Activated CD8-positive, alpha-beta T cell treated with anti-CD3 and anti-CD28 coated beads, Interleukin-2, amount 10 ng/mL, durations not matched to agents 7 days and 5 days (primary cell): Measurements from ENCODE around the gene EXOSC10. TPM values are rescaled to one million over a fixed set of nuclear protein-coding genes. Genes with fewer than 3 reads are reported as not detected.

Source experiments
- ATAC-seq: fragments of 150-1000 bp; cut with Tn5 transposase; one replicate; pipeline ENCODE4 v1.10.0; 2021; ENCODE audit warnings: moderate library complexity
- CTCF ChIA-PET: fragments of 350-600 bp; sonication (Branson Sonifier 250); formaldehyde crosslinking; loops from one replicate; lab custom pipeline; 2021; ENCODE audit warnings: antibody characterized with exemption; lab: Charles Lee
- POLR2A ChIA-PET: fragments of 350-600 bp; sonication (Branson Sonifier 250); formaldehyde crosslinking; loops from one replicate; lab custom pipeline; 2021; ENCODE audit warnings: antibody characterized with exemption; lab: Charles Lee
- DNase-seq: peaks from one replicate; pipeline ENCODE4 v3.0.0-alpha.2; 2020
- H3K27ac Mint-ChIP-seq: one replicate; pipeline ENCODE4 v1.8.0; 2021; ENCODE audit warnings: mild to moderate bottlenecking, mixed read lengths
- H3K27me3 Mint-ChIP-seq: one replicate; pipeline ENCODE4 v1.8.0; 2021; ENCODE audit warnings: low read depth, mixed read lengths
- H3K36me3 Mint-ChIP-seq: one replicate; pipeline ENCODE4 v1.8.0; 2021; ENCODE audit warnings: low read depth, mixed read lengths
- H3K4me1 Mint-ChIP-seq: one replicate; pipeline ENCODE4 v1.8.0; 2021; ENCODE audit warnings: low read depth, mixed read lengths
- H3K4me3 Mint-ChIP-seq: one replicate; pipeline ENCODE4 v1.8.0; 2021; ENCODE audit warnings: mild to moderate bottlenecking, mixed read lengths
- H3K9me3 Mint-ChIP-seq: one replicate; pipeline ENCODE4 v1.8.0; 2022; ENCODE audit warnings: mixed read lengths; ENCODE audit not compliant: insufficient read depth
- total RNA-seq, 2 experiments: library from RNA; stranded (reverse); gene quantifications; one replicate each; pipeline ENCODE4 v1.2.3, GENCODE V29; 2021

EXOSC10 gene
- total RNA-seq, 2 experiments from 2014 or later = 86.1 to 89.8 TPM

- ChIA-PET POLR2A (interaction anchor here (1.2 to 1.9 kb wide), 2 partner anchors 14 to 157 kb away, joined by 3 to 5 read pairs; no protein-coding TSS in a partner anchor), CTCF (interaction anchor here (0.8 to 5.3 kb wide), 3 partner anchors 22 to 222 kb away, joined by 3 to 101 read pairs (median 29); partner anchors contain the start of gene EXOSC10)
- no peaks in the 10 kb centered on the region for H3K9me3 Mint-ChIP-seq
- peaks cover 39% of the 10 kb centered on the region for H3K36me3 Mint-ChIP-seq
- ATAC-seq = no peak
- peak overlapping the region; percentile 90 for H3K27ac Mint-ChIP-seq
- H3K27me3 Mint-ChIP-seq = no peaks in the 10 kb centered on the region
- peak overlapping the region; percentile 96 for H3K4me3 Mint-ChIP-seq
- peak; percentile 30 for DNase-seq
- H3K4me1 Mint-ChIP-seq = peaks cover 50% of the 10 kb centered on the region
These were observed 40.3 kb downstream of the EXOSC10 start for GRCh38 chr1:11059155-11059967.

DNA sequence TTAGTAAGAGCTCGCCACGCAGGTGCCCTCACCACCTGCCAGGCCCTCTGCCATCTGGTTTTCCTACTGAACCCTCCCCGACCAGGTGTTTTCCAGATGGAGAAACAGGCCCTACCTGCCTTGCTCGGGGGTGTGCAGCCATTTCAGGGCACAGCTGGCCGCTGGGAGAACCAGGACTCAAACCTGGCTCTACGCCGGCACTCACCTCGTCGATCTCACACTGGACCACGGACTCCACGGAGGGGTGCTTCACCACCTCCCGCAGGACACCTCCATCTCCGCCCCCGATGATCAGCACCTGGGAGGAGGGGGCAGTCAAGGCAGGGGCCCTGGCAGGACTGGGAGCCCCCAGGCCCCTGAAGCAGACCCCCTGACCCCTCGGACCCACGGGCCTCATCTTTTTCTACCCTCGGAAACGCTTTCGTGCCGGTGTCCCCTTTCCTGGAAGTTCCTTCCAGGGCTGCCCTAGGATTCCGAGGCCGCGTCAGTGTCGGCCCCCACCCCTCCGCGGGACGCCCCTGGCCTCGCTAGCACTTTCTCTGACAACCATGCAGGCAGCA, 41.0 kb downstream of the EXOSC10 start:
- Mint-ChIP-seq H3K27me3 (no peaks in the 10 kb centered on the region), H3K27ac (peak overlapping the region; percentile 90), H3K4me3 (peak overlapping the region; percentile 96), H3K9me3 (no peaks in the 10 kb centered on the region), H3K36me3 (peaks cover 42% of the 10 kb centered on the region), H3K4me1 (peaks cover 46% of the 10 kb centered on the region)
- ChIA-PET CTCF (interaction anchor here (3.9 kb wide), 1 partner anchor 21 kb away, joined by 40 read pairs; no protein-coding TSS in a partner anchor), POLR2A (interaction anchor here (0.6 kb wide), 1 partner anchor 204 kb away, joined by 4 read pairs; no protein-coding TSS in a partner anchor)
- DNase-seq (no peak), ATAC-seq (no peak)

- DNase-seq (no peak), ATAC-seq (no peak)
- Mint-ChIP-seq H3K27me3 (no peaks in the 10 kb centered on the region), H3K4me3 (peak overlapping the region; percentile 96), H3K4me1 (peaks cover 39% of the 10 kb centered on the region), H3K27ac (no peak overlapping the region), H3K36me3 (peaks cover 38% of the 10 kb centered on the region), H3K9me3 (no peaks in the 10 kb centered on the region)
- CTCF ChIA-PET = interaction anchor here (3.9 kb wide), 1 partner anchor 20 kb away, joined by 40 read pairs; no protein-coding TSS in a partner anchor
- POLR2A ChIA-PET = interaction anchor here (0.6 kb wide), 1 partner anchor 205 kb away, joined by 4 read pairs; no protein-coding TSS in a partner anchor
These were observed 41.6 kb downstream of the EXOSC10 start for GRCh38 chr1:11058026-11058425.

DNA sequence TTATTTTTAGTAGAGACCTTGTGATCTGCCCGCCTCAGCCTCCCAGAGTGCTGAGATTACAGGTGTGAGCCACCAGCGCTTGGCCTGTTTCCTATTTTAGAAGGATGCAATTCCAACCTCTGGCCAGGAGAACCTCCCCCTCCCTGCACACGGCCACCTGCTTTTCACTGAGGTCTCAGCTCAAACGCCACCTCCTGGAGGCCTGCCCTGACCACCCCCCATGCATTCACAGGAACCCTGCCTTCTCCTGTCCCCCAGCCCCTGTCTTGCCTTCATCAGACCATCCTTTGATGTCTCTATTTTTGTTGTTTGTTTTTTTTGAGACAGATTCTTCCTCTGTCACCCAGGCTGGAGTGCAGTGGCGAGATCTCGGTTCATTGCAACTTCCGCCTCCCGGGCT, 42.2 kb downstream of the EXOSC10 start:
- peak overlapping the region; percentile 49 for H3K27ac Mint-ChIP-seq
- H3K4me1 Mint-ChIP-seq = peaks cover 34% of the 10 kb centered on the region

GRCh38 chr1:11056504-11056903, 43.2 kb downstream of the EXOSC10 start:
- CTCF ChIA-PET = interaction anchor here (3.9 kb wide), 1 partner anchor 19 kb away, joined by 40 read pairs; no protein-coding TSS in a partner anchor
- H3K9me3 Mint-ChIP-seq = no peaks in the 10 kb centered on the region

More for the DNA sequence above, 42.2 kb downstream of the EXOSC10 start:
- ATAC-seq (no peak), DNase-seq (no peak)
- ChIA-PET CTCF (interaction anchor here (3.9 kb wide), 1 partner anchor 20 kb away, joined by 40 read pairs; no protein-coding TSS in a partner anchor), POLR2A (no interaction called here)
- Mint-ChIP-seq H3K36me3 (peaks cover 34% of the 10 kb centered on the region), H3K4me3 (peak overlapping the region; percentile 36), H3K9me3 (no peaks in the 10 kb centered on the region), H3K27me3 (no peaks in the 10 kb centered on the region)

GRCh38 chr1:11055676-11056075, 44.0 kb downstream of the EXOSC10 start:
- no peak overlapping the region for H3K4me3 Mint-ChIP-seq
- CTCF ChIA-PET = interaction anchor here (3.9 kb wide), 1 partner anchor 18 kb away, joined by 40 read pairs; no protein-coding TSS in a partner anchor

More at GRCh38 chr1:11056504-11056903, 43.2 kb downstream of the EXOSC10 start:
- peaks cover 24% of the 10 kb centered on the region for H3K4me1 Mint-ChIP-seq
- H3K4me3 Mint-ChIP-seq = no peak overlapping the region
- POLR2A ChIA-PET = no interaction called here
- H3K27ac Mint-ChIP-seq = no peak overlapping the region
- DNase-seq (no peak), ATAC-seq (no peak)
- H3K36me3 Mint-ChIP-seq = peaks cover 30% of the 10 kb centered on the region
- no peaks in the 10 kb centered on the region for H3K27me3 Mint-ChIP-seq

DNA sequence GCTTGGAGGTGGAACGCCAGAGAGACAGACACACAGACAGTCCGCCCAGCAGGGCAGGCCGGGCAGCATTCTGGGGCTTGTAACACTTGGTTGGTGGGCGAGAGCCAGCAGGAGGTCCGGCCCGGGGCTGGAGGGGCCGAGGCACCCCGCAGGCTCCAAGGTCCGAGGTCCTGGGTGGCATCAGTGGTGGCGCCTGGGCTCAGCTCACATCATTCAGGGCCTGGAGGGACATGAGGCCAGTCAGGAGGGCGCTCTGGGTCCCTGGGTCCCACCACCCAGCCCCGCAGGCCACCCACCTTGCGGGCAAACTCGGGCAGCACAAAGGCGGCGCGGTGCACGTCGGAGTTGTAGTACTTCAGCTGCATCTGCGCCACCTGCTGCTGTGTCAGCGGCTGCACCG, 45.0 kb downstream of the EXOSC10 start:
- DNase-seq (no peak), ATAC-seq (no peak)
- POLR2A ChIA-PET = no interaction called here
- Mint-ChIP-seq H3K4me3 (no peak overlapping the region), H3K4me1 (peaks cover 14% of the 10 kb centered on the region), H3K9me3 (no peaks in the 10 kb centered on the region), H3K36me3 (peaks cover 27% of the 10 kb centered on the region), H3K27ac (no peak overlapping the region), H3K27me3 (no peaks in the 10 kb centered on the region)
- CTCF ChIA-PET = interaction anchor here (3.9 kb wide), 1 partner anchor 17 kb away, joined by 40 read pairs; no protein-coding TSS in a partner anchor

More at GRCh38 chr1:11055676-11056075, 44.0 kb downstream of the EXOSC10 start:
- no peak for ATAC-seq
- DNase-seq = no peak
- peaks cover 28% of the 10 kb centered on the region for H3K36me3 Mint-ChIP-seq
- no peaks in the 10 kb centered on the region for H3K9me3 Mint-ChIP-seq
- H3K4me1 Mint-ChIP-seq = peaks cover 16% of the 10 kb centered on the region
- H3K27ac Mint-ChIP-seq = no peak overlapping the region
- H3K27me3 Mint-ChIP-seq = no peaks in the 10 kb centered on the region
- POLR2A ChIA-PET = interaction anchor here (0.8 kb wide), 1 partner anchor 24 kb away, joined by 3 read pairs; no protein-coding TSS in a partner anchor

GRCh38 chr1:11054181-11054580, 45.5 kb downstream of the EXOSC10 start:
- no peaks in the 10 kb centered on the region for H3K27me3 Mint-ChIP-seq
- POLR2A ChIA-PET = interaction anchor here (0.7 kb wide), 1 partner anchor 77 kb away, joined by 3 read pairs; no protein-coding TSS in a partner anchor
- ATAC-seq = no peak
- CTCF ChIA-PET = no interaction called here
- H3K4me3 Mint-ChIP-seq = no peak overlapping the region
- H3K36me3 Mint-ChIP-seq = peaks cover 26% of the 10 kb centered on the region
- no peak for DNase-seq
- no peak overlapping the region for H3K27ac Mint-ChIP-seq
- no peaks in the 10 kb centered on the region for H3K9me3 Mint-ChIP-seq
- peaks cover 13% of the 10 kb centered on the region for H3K4me1 Mint-ChIP-seq

- Mint-ChIP-seq H3K4me3 (no peak overlapping the region), H3K36me3 (peaks cover 22% of the 10 kb centered on the region), H3K27me3 (no peaks in the 10 kb centered on the region), H3K27ac (no peak overlapping the region), H3K9me3 (no peaks in the 10 kb centered on the region), H3K4me1 (peaks cover 9% of the 10 kb centered on the region)
- DNase-seq (peak; percentile 33), ATAC-seq (no peak)
- CTCF ChIA-PET = no interaction called here
- POLR2A ChIA-PET = interaction anchor here (0.7 kb wide), 1 partner anchor 77 kb away, joined by 3 read pairs; no protein-coding TSS in a partner anchor
These were observed 45.9 kb downstream of the EXOSC10 start for GRCh38 chr1:11053758-11054137.

DNA sequence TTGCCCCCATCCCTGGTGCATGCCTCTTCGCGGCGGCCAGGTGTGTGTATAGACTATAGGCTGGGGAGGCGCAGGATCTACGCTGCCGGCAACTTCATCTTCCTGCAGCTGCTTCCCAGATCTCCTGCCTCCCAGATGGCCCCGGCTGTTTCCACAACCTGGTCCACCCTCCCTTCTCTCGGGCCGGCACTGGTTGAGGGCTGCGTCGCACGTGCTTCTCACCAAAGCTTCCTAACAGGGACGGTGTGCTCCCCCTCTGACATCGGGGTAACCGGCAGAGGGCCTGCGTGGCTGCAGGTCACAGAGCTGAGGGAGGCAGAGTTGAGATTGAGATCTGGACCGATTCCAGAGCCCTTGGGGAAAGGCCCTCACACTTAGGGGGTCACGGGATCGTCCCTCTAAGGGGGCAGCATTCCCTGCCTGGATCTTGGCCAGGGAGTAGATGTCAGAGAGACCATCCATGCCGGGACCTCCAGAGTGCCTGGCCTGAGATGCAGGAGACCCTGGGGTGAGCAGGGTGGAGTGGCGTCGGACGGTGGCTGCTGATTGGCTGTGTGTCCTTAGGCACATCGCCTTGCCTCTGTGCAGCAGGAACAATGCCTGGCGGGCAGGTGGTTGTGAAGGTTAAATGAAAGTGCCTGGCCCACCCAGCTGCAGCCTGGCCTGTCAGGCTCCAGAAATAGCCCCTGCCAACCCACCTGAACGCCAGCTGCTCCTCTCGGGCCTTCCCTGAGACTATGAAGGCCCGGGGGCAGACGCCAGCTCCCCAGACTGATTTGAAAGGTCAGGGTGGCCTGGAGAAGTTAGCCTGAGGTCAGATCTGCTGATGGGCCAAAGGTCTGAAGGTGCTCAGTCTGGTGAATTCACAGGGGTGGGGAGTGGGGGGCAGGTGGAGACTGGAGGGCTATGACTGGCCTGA, 46.6 kb downstream of the EXOSC10 start:
- Mint-ChIP-seq H3K9me3 (no peaks in the 10 kb centered on the region), H3K4me1 (peaks cover 3% of the 10 kb centered on the region), H3K4me3 (no peak overlapping the region), H3K27me3 (no peaks in the 10 kb centered on the region), H3K27ac (no peak overlapping the region), H3K36me3 (peaks cover 19% of the 10 kb centered on the region)
- CTCF ChIA-PET = interaction anchor here (0.7 to 5.3 kb wide), 2 partner anchors 9 to 16 kb away, joined by 3 to 42 read pairs; no protein-coding TSS in a partner anchor
- ATAC-seq (no peak), DNase-seq (no peak)
- POLR2A ChIA-PET = no interaction called here
